ENCODE data around the gene SLC18A2.

Gene SLC18A2

DNA sequence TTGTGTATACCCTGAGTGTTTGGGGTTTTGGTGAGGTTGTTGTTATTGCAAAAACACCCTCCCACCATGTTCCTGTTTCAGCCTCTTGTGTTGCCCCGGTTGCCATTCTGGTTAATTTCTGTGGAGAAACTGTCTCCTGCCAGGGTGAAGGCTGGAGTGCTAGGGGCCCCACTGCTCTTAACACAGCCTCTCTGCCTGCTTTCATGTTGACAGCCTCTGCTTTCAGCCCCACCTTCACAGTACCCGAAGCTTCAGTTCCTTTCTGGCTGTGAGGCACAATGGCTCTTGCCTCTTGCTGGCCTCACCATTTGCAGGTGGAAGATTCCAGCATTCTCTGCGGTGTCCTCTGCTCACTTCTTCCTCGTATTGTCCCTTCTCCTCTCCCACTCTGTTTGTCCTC, 19.2 kb downstream of the SLC18A2 start:
- Histone ChIP-seq H3K27me3 (replicated peaks; ENCODE audit: control insufficient read depth, insufficient read depth, low read length) (no peaks in the 10 kb centered on the region; the same call in 1 of the 2 replicates), H3K36me3 (ENCODE audit: control insufficient read depth, insufficient read depth, low read length) (no peaks in the 10 kb centered on the region), H3K4me3 (replicated peaks; ENCODE audit: low read depth, low read length) (no peak overlapping the region)
- no peak for DNase-seq (ENCODE audit: extremely low read depth, insufficient read length)
- TF ChIP-seq, protein P1, sequence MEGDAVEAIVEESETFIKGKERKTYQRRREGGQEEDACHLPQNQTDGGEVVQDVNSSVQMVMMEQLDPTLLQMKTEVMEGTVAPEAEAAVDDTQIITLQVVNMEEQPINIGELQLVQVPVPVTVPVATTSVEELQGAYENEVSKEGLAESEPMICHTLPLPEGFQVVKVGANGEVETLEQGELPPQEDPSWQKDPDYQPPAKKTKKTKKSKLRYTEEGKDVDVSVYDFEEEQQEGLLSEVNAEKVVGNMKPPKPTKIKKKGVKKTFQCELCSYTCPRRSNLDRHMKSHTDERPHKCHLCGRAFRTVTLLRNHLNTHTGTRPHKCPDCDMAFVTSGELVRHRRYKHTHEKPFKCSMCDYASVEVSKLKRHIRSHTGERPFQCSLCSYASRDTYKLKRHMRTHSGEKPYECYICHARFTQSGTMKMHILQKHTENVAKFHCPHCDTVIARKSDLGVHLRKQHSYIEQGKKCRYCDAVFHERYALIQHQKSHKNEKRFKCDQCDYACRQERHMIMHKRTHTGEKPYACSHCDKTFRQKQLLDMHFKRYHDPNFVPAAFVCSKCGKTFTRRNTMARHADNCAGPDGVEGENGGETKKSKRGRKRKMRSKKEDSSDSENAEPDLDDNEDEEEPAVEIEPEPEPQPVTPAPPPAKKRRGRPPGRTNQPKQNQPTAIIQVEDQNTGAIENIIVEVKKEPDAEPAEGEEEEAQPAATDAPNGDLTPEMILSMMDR (IDR thresholded peaks at IDR 0.05; ENCODE audit: insufficient read depth, low read length, poor library complexity, severe bottlenecking): no peak

DNA sequence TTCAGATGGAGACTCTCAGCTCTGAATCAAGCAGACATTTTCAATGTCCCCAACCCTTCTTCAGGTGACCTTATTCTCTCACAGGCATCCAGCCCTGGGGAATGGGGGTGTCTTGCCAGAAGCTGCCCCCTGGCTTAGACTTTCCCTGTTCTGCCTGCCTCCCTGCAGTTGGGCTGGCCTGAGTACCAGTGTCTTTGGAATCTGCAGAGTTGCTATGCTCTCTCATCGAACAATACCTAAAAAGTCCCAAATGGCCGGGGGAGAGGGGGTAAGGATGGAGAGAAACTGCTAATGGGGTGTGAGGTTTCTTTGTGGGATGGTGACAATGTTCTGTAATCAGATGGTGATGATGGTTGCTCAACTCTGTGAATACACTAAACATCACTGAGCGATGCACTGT, 20.6 kb downstream of the SLC18A2 start:
- Histone ChIP-seq H3K4me3 (replicated peaks; ENCODE audit: low read depth, low read length) (no peak overlapping the region), H3K36me3 (ENCODE audit: control insufficient read depth, insufficient read depth, low read length) (no peaks in the 10 kb centered on the region), H3K27me3 (replicated peaks; ENCODE audit: control insufficient read depth, insufficient read depth, low read length) (no peaks in the 10 kb centered on the region; the same call in 1 of the 2 replicates)
- TF ChIP-seq, protein P1 (IDR thresholded peaks at IDR 0.05; ENCODE audit: insufficient read depth, low read length, poor library complexity, severe bottlenecking): no peak
- no peak for DNase-seq (ENCODE audit: extremely low read depth, insufficient read length)

GRCh38 chr10:117262291-117262902, 21.5 kb downstream of the SLC18A2 start:
- Histone ChIP-seq H3K27me3 (replicated peaks; ENCODE audit: control insufficient read depth, insufficient read depth, low read length) (no peaks in the 10 kb centered on the region; the same call in 1 of the 2 replicates), H3K36me3 (ENCODE audit: control insufficient read depth, insufficient read depth, low read length) (no peaks in the 10 kb centered on the region), H3K4me3 (replicated peaks; ENCODE audit: low read depth, low read length) (no peak overlapping the region)
- TF ChIP-seq, protein P1 (IDR thresholded peaks at IDR 0.05; ENCODE audit: insufficient read depth, low read length, poor library complexity, severe bottlenecking): no peak
- no peak for DNase-seq (ENCODE audit: extremely low read depth, insufficient read length)

DNA sequence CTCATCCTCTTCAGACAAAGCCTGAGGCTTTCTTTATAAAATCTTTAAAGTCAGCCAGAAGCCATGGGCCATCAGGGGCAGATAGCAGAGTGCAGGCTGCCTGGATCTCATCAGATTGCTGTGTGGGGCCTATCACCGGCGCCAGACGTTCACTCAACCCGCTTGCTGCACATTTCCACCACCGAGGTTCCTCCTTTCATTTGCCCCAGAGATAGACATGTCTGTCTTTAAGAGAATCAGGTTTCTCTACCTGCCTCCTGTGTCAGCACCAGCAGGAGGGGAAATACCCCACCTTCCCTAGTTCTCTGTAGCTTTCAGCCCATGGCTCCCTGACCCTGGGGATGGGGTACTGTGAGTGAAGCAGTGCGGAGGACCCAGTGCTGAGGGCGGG, 22.0 kb downstream of the SLC18A2 start:
- no peak for DNase-seq (ENCODE audit: extremely low read depth, insufficient read length)
- Histone ChIP-seq H3K4me3 (replicated peaks; ENCODE audit: low read depth, low read length) (no peak overlapping the region), H3K36me3 (ENCODE audit: control insufficient read depth, insufficient read depth, low read length) (no peaks in the 10 kb centered on the region), H3K27me3 (replicated peaks; ENCODE audit: control insufficient read depth, insufficient read depth, low read length) (no peaks in the 10 kb centered on the region; the same call in 1 of the 2 replicates)
- TF ChIP-seq, protein P1 (IDR thresholded peaks at IDR 0.05; ENCODE audit: insufficient read depth, low read length, poor library complexity, severe bottlenecking): no peak

DNA sequence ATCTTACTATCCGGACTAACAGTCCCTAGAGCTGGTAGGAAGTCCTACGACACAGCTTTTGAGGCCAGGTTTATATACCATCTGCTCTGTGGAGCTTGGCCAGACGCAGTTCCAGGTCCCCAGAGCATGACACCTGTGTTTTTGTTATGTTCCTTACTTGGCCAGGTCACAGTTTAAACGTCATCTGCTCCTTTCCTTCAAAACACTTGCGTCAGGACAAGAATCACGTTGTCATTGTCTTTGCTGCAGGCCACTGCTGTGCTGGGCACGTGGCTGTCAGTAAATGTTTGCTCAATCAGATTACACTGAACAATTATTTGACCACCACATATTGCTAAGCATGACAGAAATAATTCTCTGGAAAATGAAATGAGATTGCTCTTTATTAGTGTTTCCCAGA, 23.9 kb downstream of the SLC18A2 start:
- H3K4me3 ChIP-seq (replicated peaks; ENCODE audit: low read depth, low read length): no peak overlapping the region
- no peak for DNase-seq (ENCODE audit: extremely low read depth, insufficient read length)
- TF ChIP-seq, protein P1 (IDR thresholded peaks at IDR 0.05; ENCODE audit: insufficient read depth, low read length, poor library complexity, severe bottlenecking): no peak
- H3K27me3 ChIP-seq (replicated peaks; ENCODE audit: control insufficient read depth, insufficient read depth, low read length): no peaks in the 10 kb centered on the region
- no peaks in the 10 kb centered on the region for H3K36me3 ChIP-seq (ENCODE audit: control insufficient read depth, insufficient read depth, low read length)

DNA sequence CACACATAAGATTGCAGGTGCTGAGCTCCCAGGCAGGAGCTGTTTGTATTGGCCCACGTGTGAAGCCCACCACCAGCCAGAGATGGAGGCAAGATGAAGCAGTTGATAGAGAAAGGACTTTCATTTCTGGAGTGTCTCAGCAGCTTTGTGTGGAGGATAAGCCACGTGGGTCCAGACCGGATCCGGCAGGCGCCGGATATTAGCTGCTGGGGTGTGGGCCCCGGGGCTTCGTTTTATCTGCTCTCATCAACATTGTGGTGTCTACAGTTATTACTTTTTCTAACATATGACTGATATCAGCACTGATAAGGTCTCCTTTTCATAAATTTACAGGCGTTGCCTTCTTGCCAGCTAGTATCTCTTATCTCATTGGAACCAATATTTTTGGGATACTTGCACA, 25.5 kb downstream of the SLC18A2 start:
- H3K36me3 ChIP-seq (ENCODE audit: control insufficient read depth, insufficient read depth, low read length): no peaks in the 10 kb centered on the region
- no peaks in the 10 kb centered on the region for H3K27me3 ChIP-seq (replicated peaks; ENCODE audit: control insufficient read depth, insufficient read depth, low read length)
- no peak for DNase-seq (ENCODE audit: extremely low read depth, insufficient read length)
- TF ChIP-seq, protein P1 (IDR thresholded peaks at IDR 0.05; ENCODE audit: insufficient read depth, low read length, poor library complexity, severe bottlenecking): no peak
- H3K4me3 ChIP-seq (replicated peaks; ENCODE audit: low read depth, low read length): no peak overlapping the region
